Left ventricle myocardium inferior (tissue), 1 donor: ENCODE data around the gene TTC31. TPM values are rescaled to one million over a fixed set of nuclear protein-coding genes. Genes with fewer than 3 reads are reported as not detected.

ENCODE experiments used
- DNase-seq: peaks from one replicate; pipeline ENCODE4 v3.0.0-alpha.2; 2020
- H3K27ac ChIP-seq: fragments of 200-600 bp; replicated peaks from 2 replicates; pipeline ENCODE4 v1.8.0; 2021
- H3K27me3 ChIP-seq: fragments of 200-600 bp; 2 replicates; pipeline ENCODE4 v1.8.0; 2021; ENCODE audit warnings: low read depth
- H3K36me3 ChIP-seq: fragments of 200-600 bp; 2 replicates; pipeline ENCODE4 v1.8.0; 2021
- H3K4me1 ChIP-seq: fragments of 200-600 bp; 2 replicates; pipeline ENCODE4 v1.8.0; 2021
- H3K4me3 ChIP-seq: fragments of 200-600 bp; 2 replicates; pipeline ENCODE4 v1.8.0; 2021; ENCODE audit warnings: mild to moderate bottlenecking, moderate library complexity
- H3K9me3 ChIP-seq: fragments of 200-600 bp; replicated peaks from 2 replicates; pipeline ENCODE4 v1.8.0; 2021
- CTCF ChIP-seq: fragments of 200-600 bp; IDR thresholded peaks from 2 replicates; pipeline ENCODE4 v1.8.0; 2021; ENCODE audit warnings: antibody characterized with exemption, mild to moderate bottlenecking, borderline replicate concordance
- intact Hi-C: fragments of 100-400 bp; cut with micrococcal nuclease; formaldehyde crosslinking; loops from one replicate; pipeline ENCODE4 v1.11.0; 2022
- total RNA-seq: library from RNA; stranded (reverse); fragmentation: NEBNext Ultra II Directional; extraction: Animal tissue kit (Norgen Biotek cat#: 25700); gene quantifications from one replicate; pipeline ENCODE4 v1.2.1, GENCODE V29; 2021
- donor health status: DM: no; HTN: yes; CAD: no; lungs with severe emphysema.

Gene TTC31
- total RNA-seq, 1 donor from 2014 or later, result 9.5 TPM

GRCh38 chr2:74533464-74533863, 50.6 kb downstream of the TTC31 start:
- H3K36me3 ChIP-seq, result peaks cover 32% of the 10 kb centered on the region
- intact Hi-C loops, result no loop called here
- no peak for TF ChIP-seq CTCF

GRCh38 chr2:74534411-74534810, 51.5 kb downstream of the TTC31 start:
- TF ChIP-seq CTCF, result no peak
- no peak overlapping the region for H3K4me3 ChIP-seq
- H3K36me3 ChIP-seq, result peaks cover 32% of the 10 kb centered on the region
- H3K9me3 ChIP-seq, result no peaks in the 10 kb centered on the region
- H3K27ac ChIP-seq, result no peak overlapping the region
- no peak for DNase-seq
- peaks cover 31% of the 10 kb centered on the region for H3K4me1 ChIP-seq
- peaks cover 1% of the 10 kb centered on the region for H3K27me3 ChIP-seq
- intact Hi-C loops, result no loop called here

More at GRCh38 chr2:74533464-74533863, 50.6 kb downstream of the TTC31 start:
- Histone ChIP-seq H3K9me3 (no peaks in the 10 kb centered on the region), H3K4me1 (peaks cover 38% of the 10 kb centered on the region), H3K4me3 (no peak overlapping the region), H3K27me3 (no peaks in the 10 kb centered on the region), H3K27ac (no peak overlapping the region)
- no peak for DNase-seq

GRCh38 chr2:74535440-74535965, 52.6 kb downstream of the TTC31 start:
- H3K36me3 ChIP-seq, result peaks cover 32% of the 10 kb centered on the region
- intact Hi-C loops, result no loop called here
- H3K9me3 ChIP-seq, result no peaks in the 10 kb centered on the region
- no peak for DNase-seq
- H3K27me3 ChIP-seq, result peaks cover 4% of the 10 kb centered on the region
- H3K27ac ChIP-seq, result no peak overlapping the region
- H3K4me3 ChIP-seq, result no peak overlapping the region
- no peak for TF ChIP-seq CTCF
- peaks cover 32% of the 10 kb centered on the region for H3K4me1 ChIP-seq

- Histone ChIP-seq H3K36me3 (peaks cover 29% of the 10 kb centered on the region), H3K4me3 (no peak overlapping the region), H3K27me3 (peaks cover 4% of the 10 kb centered on the region), H3K4me1 (peaks cover 32% of the 10 kb centered on the region), H3K27ac (no peak overlapping the region), H3K9me3 (no peaks in the 10 kb centered on the region)
- intact Hi-C loops, result no loop called here
- no peak for DNase-seq
- no peak for TF ChIP-seq CTCF
These were observed 53.5 kb downstream of the TTC31 start for GRCh38 chr2:74536166-74536950.

- no peak overlapping the region for H3K4me3 ChIP-seq
- H3K4me1 ChIP-seq, result peaks cover 24% of the 10 kb centered on the region
- H3K36me3 ChIP-seq, result peaks cover 21% of the 10 kb centered on the region
- no peak for DNase-seq
- H3K27me3 ChIP-seq, result peaks cover 4% of the 10 kb centered on the region
- no peaks in the 10 kb centered on the region for H3K9me3 ChIP-seq
- intact Hi-C loops, result no loop called here
- TF ChIP-seq CTCF, result no peak
- no peak overlapping the region for H3K27ac ChIP-seq
These were observed 54.3 kb downstream of the TTC31 start for GRCh38 chr2:74537140-74537539.
